Measurements from ENCODE around the gene UBLCP1. TPM values are rescaled to one million over a fixed set of nuclear protein-coding genes. Genes with fewer than 3 reads are reported as not detected.
"Not testable (repeated sequence)": the region's sequence is repeated elsewhere in the genome, so short reads cannot be mapped to it uniquely, and the experiment has no call there.

UBLCP1 gene
- total and polyA plus RNA-seq, 8 donors, result 29.9 to 49.9 (median 37.3) TPM

DNA sequence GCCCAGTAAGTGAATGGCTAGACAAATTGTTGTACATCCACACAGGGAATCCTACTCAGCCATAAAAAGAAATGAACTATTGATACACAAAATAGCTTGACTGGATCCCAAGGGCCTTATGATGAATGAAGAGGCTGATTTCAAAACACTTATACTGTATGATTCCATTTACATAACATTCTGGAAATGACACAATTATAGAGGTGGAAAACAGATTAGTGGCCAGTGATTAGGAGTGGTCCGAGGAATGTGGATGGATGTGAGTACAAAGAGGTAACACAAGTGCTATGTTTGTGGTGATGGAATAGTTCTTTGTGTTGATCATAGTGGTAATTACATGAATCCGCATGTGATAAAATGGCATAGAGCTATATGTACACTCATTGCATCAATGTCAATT, 4.7 kb upstream of the UBLCP1 start:
- Histone ChIP-seq H3K27ac (no peak overlapping the region), H3K9me3 (no peaks in the 10 kb centered on the region), H3K4me3 (no peak overlapping the region), H3K27me3 (no peaks in the 10 kb centered on the region), H3K36me3 (no peaks in the 10 kb centered on the region), H3K4me1 (peaks cover 0 to 6% of the 10 kb centered on the region in 2 donors)
- DNase-seq (no peak), ATAC-seq (no peak)
- intact Hi-C loops (cut with DNase I), result no loop called here
- TF ChIP-seq, protein P1, sequence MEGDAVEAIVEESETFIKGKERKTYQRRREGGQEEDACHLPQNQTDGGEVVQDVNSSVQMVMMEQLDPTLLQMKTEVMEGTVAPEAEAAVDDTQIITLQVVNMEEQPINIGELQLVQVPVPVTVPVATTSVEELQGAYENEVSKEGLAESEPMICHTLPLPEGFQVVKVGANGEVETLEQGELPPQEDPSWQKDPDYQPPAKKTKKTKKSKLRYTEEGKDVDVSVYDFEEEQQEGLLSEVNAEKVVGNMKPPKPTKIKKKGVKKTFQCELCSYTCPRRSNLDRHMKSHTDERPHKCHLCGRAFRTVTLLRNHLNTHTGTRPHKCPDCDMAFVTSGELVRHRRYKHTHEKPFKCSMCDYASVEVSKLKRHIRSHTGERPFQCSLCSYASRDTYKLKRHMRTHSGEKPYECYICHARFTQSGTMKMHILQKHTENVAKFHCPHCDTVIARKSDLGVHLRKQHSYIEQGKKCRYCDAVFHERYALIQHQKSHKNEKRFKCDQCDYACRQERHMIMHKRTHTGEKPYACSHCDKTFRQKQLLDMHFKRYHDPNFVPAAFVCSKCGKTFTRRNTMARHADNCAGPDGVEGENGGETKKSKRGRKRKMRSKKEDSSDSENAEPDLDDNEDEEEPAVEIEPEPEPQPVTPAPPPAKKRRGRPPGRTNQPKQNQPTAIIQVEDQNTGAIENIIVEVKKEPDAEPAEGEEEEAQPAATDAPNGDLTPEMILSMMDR (IDR thresholded peaks at IDR 0.05), result no peak

DNA sequence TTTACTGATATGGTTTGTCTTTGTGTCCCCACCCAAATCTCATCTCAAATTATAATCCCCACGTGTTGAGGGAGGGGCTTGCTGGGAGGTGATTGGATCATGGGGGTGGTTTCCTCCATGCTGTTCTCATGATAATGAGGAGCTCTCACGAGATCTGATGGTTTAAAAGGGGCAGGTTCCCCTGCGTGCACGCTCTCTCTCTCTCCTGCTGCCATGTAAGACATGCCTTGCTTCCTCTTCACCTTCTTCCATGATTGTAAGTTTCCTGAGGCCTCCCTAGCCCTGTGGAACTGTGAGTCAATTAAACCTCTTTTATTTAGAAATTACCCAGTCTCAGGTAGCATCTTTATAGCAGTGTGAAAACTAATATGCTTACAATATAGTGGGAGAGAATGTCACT, 2.9 kb upstream of the UBLCP1 start:
- H3K27me3 ChIP-seq; ATAC-seq; H3K27ac ChIP-seq; intact Hi-C loops (cut with DNase I); H3K36me3 ChIP-seq; H3K4me3 ChIP-seq; DNase-seq; H3K9me3 ChIP-seq: not testable (repeated sequence)
- peaks cover 3 to 19% of the 10 kb centered on the region in 2 donors for H3K4me1 ChIP-seq

DNA sequence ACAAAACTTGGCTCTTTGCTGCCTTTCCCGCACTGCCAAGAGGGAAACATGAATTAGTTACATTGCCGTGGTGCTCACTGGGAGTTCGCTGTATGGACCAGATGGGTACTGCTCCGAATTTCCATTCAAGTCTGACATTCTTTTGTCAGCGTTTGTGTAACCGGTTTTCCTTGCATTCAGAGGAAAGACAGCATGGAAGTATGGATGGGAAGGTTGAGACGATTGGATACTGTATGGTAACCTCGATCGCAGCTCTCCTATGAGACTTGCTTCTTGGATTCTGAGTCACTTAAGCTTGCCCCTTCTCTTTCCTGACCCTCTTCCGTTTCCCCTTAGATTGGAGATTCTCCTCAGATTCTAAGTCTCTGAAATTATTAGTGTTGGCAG, 625 bp upstream of the UBLCP1 start:
- Histone ChIP-seq H3K4me1 (peaks cover 3 to 19% of the 10 kb centered on the region in 2 donors), H3K27me3 (no peaks in the 10 kb centered on the region), H3K9me3 (no peaks in the 10 kb centered on the region), H3K4me3 (peak overlapping the region; percentile 61 to 93), H3K27ac (peak overlapping the region; percentile 90 to 96), H3K36me3 (no peaks in the 10 kb centered on the region)
- TF ChIP-seq, protein P1 (IDR thresholded peaks at IDR 0.05), result no peak
- DNase-seq, result peak in 2 of 4 donors; percentile 1 to 32
- intact Hi-C loops (cut with DNase I), result no loop called here
- peak; percentile 45 for ATAC-seq

DNA sequence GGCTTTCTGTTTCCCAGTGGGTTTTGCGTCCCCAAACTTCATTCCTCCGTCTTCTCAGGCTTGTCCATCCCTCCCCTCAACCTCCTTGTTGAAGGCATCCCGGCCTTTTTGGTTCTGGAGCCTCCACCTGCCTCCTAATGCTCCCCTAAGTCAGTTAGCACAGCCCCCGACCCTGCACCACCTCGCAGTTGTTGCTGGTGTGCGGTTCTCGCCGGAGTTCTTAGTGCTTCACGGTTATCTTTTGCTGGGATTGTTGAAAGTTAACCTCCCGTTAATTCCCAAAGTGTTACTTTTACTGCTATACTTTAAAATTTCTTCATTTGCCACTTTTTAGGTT, 447 bp downstream of the UBLCP1 start:
- intact Hi-C loops (cut with DNase I), result no loop called here
- no peak for DNase-seq
- TF ChIP-seq, protein P1 (IDR thresholded peaks at IDR 0.05), result no peak
- Histone ChIP-seq H3K27me3 (no peaks in the 10 kb centered on the region), H3K4me1 (peaks cover 3 to 19% of the 10 kb centered on the region in 2 donors), H3K36me3 (no peaks in the 10 kb centered on the region), H3K27ac (peak overlapping the region; percentile 90 to 96), H3K9me3 (no peaks in the 10 kb centered on the region), H3K4me3 (peak overlapping the region; percentile 61 to 93)
- ATAC-seq, result peak; percentile 31

DNA sequence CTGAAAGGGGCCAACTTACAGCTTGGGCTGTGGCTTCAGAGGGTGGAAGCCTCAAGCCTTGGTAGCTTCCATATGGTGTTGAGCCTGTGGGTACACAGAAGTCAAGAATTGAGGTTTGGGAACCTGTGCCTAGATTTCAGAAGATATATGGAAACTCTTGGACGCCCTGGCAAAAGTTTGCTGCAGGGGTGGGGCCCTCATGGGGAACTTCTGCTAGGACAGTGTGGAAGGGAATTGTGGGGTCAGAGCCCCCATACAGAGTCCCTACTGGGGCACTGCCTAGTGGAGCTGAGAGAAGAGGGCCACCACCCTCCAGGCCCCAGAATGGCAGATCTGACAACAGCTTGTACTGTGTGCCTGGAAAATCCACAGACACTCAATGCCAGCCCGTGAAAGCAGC, 3.7 kb downstream of the UBLCP1 start:
- H3K27ac ChIP-seq; DNase-seq; H3K4me3 ChIP-seq; intact Hi-C loops (cut with DNase I); H3K9me3 ChIP-seq; H3K27me3 ChIP-seq; ATAC-seq: not testable (repeated sequence)
- H3K36me3 ChIP-seq, result peaks cover 0 to 31% of the 10 kb centered on the region in 2 donors
- H3K4me1 ChIP-seq, result peaks cover 3 to 24% of the 10 kb centered on the region in 2 donors

DNA sequence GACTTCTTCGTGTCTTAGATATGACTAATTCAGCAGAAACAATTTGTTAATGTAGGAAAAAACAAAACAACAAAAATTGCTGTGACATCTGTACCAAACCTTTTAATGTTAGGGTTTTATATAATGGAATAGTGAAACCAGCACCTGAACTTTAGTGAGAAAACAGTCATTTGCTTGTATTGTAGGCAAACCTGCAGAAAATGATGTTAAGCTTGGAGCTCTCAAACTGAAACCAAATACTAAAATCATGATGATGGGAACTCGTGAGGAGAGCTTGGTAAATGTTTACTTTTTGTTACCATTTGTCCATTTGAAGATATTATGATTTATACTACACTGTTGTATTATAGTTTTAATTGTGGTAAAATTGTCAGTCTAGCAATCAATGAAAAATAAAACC, 6.6 kb downstream of the UBLCP1 start:
- H3K4me1 ChIP-seq, result peaks cover 0 to 13% of the 10 kb centered on the region in 2 donors
- ATAC-seq, result no peak
- H3K27me3 ChIP-seq, result no peaks in the 10 kb centered on the region
- H3K27ac ChIP-seq, result no peak overlapping the region
- H3K4me3 ChIP-seq, result no peak overlapping the region
- TF ChIP-seq, protein P1 (IDR thresholded peaks at IDR 0.05), result no peak
- intact Hi-C loops (cut with DNase I), result no loop called here
- DNase-seq, result no peak
- no peaks in the 10 kb centered on the region for H3K9me3 ChIP-seq
- H3K36me3 ChIP-seq, result peaks cover 0 to 46% of the 10 kb centered on the region in 2 donors
